Neural crest cell (in vitro differentiated cells): ENCODE measurements around the gene C9orf40. TPM values are rescaled to one million over a fixed set of nuclear protein-coding genes. Genes with fewer than 3 reads are reported as not detected.

Source experiments
- DNase-seq: peaks from one replicate; pipeline ENCODE4 v3.0.0; 2021; ENCODE audit warnings: low read depth, mixed read lengths, low spot score
- H3K27ac Mint-ChIP-seq: one replicate; pipeline ENCODE4 v1.8.0; 2021; ENCODE audit warnings: mild to moderate bottlenecking, mixed read lengths; ENCODE audit not compliant: unreplicated experiment
- H3K27me3 Mint-ChIP-seq: 2 replicates; pipeline ENCODE4 v1.8.0; 2021; ENCODE audit warnings: low read depth, mild to moderate bottlenecking, mixed read lengths
- H3K36me3 Mint-ChIP-seq: 2 replicates; pipeline ENCODE4 v1.8.0; 2021; ENCODE audit warnings: low read depth, mild to moderate bottlenecking, mixed read lengths
- H3K4me1 Mint-ChIP-seq: 2 replicates; pipeline ENCODE4 v1.8.0; 2021; ENCODE audit warnings: mixed read lengths
- H3K4me3 Mint-ChIP-seq: one replicate; pipeline ENCODE4 v1.8.0; 2021; ENCODE audit warnings: mild to moderate bottlenecking, mixed read lengths
- H3K9me3 Mint-ChIP-seq: 2 replicates; pipeline ENCODE4 v1.8.0; 2021; ENCODE audit warnings: mixed read lengths
- CTCF ChIP-seq: fragments of 200-600 bp; sonication (generic); conservative IDR thresholded peaks from 2 replicates; pipeline ENCODE4 v1.5.0; 2021; ENCODE audit warnings: antibody characterized with exemption, mild to moderate bottlenecking
- total RNA-seq: library from RNA; stranded (reverse); gene quantifications from 2 replicates; pipeline ENCODE4 v1.2.1, GENCODE V29; 2021

The C9orf40 gene
- total RNA-seq, 1 donor from 2014 or later: 12.7 TPM

- peaks cover 19% of the 10 kb centered on the region for H3K36me3 Mint-ChIP-seq
- TF ChIP-seq CTCF: no peak
- DNase-seq: no peak
- H3K27me3 Mint-ChIP-seq: no peaks in the 10 kb centered on the region
- no peaks in the 10 kb centered on the region for H3K4me1 Mint-ChIP-seq
- no peak overlapping the region for H3K4me3 Mint-ChIP-seq
- H3K9me3 Mint-ChIP-seq: peaks cover 17% of the 10 kb centered on the region
- H3K27ac Mint-ChIP-seq: no peak overlapping the region
These were observed 8.8 kb upstream of the C9orf40 start for GRCh38 chr9:74961496-74961895.

- no peak overlapping the region for H3K27ac Mint-ChIP-seq
- H3K27me3 Mint-ChIP-seq: no peaks in the 10 kb centered on the region
- H3K9me3 Mint-ChIP-seq: peaks cover 17% of the 10 kb centered on the region
- H3K36me3 Mint-ChIP-seq: peaks cover 19% of the 10 kb centered on the region
- no peak for DNase-seq
- no peak overlapping the region for H3K4me3 Mint-ChIP-seq
- no peaks in the 10 kb centered on the region for H3K4me1 Mint-ChIP-seq
- TF ChIP-seq CTCF: no peak
These were observed 7.8 kb upstream of the C9orf40 start for GRCh38 chr9:74960561-74960960.

GRCh38 chr9:74958587-74958986 is 5.9 kb upstream of the C9orf40 start:
- no peak for DNase-seq
- no peak for TF ChIP-seq CTCF
- no peak overlapping the region for H3K4me3 Mint-ChIP-seq

GRCh38 chr9:74953235-74953751 is 581 bp upstream of the C9orf40 start:
- Mint-ChIP-seq H3K4me1 (peaks cover 22% of the 10 kb centered on the region), H3K27me3 (no peaks in the 10 kb centered on the region), H3K4me3 (peak overlapping the region; percentile 93), H3K9me3 (no peaks in the 10 kb centered on the region), H3K27ac (peak overlapping the region; percentile 73), H3K36me3 (no peaks in the 10 kb centered on the region)
- TF ChIP-seq CTCF: no peak
- no peak for DNase-seq

More at GRCh38 chr9:74958587-74958986, 5.9 kb upstream of the C9orf40 start:
- H3K27ac Mint-ChIP-seq: no peak overlapping the region
- H3K9me3 Mint-ChIP-seq: peaks cover 14% of the 10 kb centered on the region
- H3K36me3 Mint-ChIP-seq: peaks cover 13% of the 10 kb centered on the region
- no peaks in the 10 kb centered on the region for H3K27me3 Mint-ChIP-seq
- H3K4me1 Mint-ChIP-seq: peaks cover 1% of the 10 kb centered on the region

- no peak for TF ChIP-seq CTCF
- Mint-ChIP-seq H3K9me3 (no peaks in the 10 kb centered on the region), H3K36me3 (no peaks in the 10 kb centered on the region), H3K27me3 (no peaks in the 10 kb centered on the region), H3K4me1 (peaks cover 22% of the 10 kb centered on the region), H3K27ac (peak overlapping the region; percentile 85), H3K4me3 (peak overlapping the region; percentile 98)
- peak; percentile 28 for DNase-seq
These were observed 974 bp downstream of the C9orf40 start for GRCh38 chr9:74951725-74952151.
